Cerebellar cortex (tissue), 1 donor: Measurements from ENCODE around the gene PPP1R3D.

Source experiments
- DNase-seq: peaks from one replicate; pipeline ENCODE4 v3.0.0-alpha.2; 2015; ENCODE audit warnings: low spot score

PPP1R3D gene

DNA sequence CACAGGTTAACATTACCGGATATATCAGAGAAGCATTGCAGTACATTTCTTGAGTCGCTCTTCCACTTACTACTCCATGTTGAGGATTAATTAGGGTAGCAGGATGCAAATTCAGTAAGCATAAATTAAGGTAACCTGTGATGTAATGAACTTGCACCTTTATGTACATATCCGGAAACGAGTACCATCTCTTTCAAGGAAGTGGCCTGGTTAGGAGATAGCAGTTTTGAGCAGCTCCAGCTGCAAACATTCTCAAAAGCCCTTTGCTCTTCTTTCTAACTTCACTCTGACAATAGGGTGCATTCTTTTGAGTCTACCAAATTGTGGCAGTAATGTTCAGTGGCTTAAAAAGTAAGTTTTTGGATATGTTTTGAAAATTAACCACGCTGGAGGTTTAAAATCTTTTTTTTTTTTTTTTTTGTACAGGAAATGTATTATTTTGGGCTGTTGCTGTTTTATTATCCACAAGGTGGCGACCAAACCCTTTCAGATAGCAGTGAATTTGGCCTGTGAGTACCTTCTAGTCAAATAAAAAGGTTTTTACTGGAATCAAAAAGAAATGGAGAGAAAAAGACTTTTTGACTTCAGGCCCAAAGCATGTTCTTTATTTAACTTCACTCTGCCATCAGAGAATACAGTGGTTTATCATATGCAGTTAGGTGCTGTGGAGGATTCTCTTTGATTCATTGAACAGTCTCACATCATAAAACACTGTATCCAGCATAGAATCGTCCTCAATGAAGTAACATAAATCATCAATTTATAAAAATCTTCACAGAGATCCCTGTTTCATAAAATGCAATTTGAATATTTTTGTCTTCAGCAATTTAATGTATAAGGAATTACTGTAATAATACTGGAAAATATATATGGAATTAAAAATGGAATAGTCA, 9.0 kb upstream of the PPP1R3D start:
- DNase-seq, result peak; percentile 67

DNA sequence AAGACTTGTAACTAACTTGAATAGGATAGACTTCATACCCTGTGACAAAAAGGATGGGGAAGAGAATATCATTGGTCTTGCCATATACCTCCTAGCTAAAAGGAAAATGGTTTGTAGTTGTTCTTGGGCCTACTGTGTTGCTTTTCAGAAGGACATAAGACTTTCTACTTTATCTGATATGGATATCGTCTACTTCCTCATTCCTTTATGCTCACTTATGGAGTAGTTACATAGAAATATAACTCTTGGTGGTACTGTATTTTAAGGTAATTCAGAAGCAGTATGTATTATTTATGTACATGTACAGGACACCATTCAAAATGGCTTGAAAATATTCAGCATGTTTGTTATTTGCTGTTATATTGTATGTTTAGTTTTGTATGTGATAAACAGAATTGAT, 8.1 kb upstream of the PPP1R3D start:
- DNase-seq, result no peak

DNA sequence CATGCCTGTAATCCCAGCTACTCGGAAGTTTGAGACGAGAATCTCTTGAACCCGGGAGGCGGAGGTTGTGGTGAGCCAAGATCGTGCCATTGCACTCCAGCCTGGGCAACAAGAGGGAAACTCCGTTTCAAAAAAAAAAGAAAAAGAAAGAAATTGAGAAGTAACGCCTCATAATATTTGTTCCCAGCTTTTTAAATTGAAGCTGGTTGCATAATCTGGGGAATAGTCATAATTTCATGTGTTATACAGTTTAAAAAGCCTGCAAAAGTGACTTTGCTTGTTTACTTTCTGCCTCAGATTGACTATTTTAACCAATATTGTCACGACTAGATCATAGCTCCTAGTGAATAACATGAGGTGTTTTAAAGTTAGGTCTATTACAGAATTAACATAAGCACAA, 7.3 kb upstream of the PPP1R3D start:
- DNase-seq, result no peak

DNA sequence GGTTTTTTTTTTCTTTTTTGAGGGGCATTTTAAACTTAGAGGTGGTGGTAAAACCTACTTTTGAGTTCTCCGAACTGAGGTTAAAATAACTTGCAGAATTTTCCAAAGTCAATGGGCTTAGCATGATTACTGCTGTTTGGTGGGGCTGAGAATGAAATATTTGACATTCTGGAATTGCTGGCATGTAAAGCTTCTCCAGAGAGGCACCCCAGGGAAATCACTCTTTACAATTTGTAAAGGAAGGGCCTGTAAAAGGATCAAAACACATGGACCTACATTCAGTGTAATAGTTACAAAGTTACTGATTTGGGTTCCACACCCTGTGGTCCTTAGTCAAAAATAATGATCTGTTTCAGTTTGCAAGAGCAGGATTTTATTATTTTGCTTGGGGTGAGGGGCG, 5.6 kb upstream of the PPP1R3D start:
- DNase-seq, result no peak

DNA sequence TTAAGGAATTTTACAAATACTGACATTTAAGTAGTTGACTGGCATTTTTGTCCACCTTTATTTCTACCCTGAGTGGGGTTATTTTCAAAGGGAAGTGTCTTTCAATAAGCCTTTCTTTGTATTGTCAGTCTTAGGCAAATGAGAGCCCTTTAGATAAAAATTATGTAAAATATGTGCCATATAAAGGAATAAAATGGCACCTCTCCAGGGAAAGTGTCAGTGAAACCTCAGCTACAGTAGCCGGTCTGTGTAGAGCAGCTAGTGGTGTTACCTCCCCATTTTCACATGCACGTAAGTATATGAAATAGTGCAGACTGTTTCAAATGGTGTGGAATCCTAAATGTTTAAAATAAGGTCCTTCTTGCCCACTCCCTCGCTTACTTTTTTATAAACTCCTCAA, 5.1 kb upstream of the PPP1R3D start:
- DNase-seq, result no peak

DNA sequence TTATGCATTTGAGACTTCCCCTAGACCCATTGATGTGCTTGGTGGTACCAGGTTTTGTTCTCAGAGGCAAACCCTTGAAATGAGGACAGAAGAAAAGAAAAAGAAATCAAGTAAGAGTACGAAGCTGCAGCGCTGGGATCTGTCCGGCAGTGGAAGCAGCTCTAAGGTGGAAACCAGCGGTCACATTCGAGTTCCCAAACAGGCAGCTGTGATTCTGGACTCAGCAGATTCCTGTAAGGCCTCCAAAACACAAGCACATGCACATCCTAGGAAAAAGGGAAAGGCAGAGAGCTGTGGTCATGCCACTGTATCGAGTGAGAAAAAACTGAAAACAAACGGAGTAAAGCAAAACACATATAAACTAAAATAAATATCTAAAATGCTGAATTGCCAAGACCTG, 4.6 kb upstream of the PPP1R3D start:
- DNase-seq, result no peak

DNA sequence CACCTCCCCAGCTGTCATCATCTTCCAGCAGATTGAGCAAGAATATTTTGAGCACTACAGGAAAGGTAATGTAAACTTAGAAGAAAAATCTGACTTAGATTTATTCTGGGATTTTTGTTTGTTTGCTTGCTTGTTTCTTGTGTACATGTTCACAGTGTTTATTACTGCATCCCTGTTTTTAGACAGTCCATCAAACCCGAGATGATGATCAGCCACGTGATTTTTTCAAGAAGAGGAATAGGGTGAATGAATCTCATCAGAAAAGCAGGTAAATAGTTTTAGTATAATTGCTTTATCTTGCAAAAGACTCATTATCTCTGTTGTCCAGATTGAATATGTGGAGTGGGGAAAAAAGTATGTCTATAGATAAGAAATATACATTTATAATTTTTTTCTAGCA, 2.1 kb upstream of the PPP1R3D start:
- no peak for DNase-seq

DNA sequence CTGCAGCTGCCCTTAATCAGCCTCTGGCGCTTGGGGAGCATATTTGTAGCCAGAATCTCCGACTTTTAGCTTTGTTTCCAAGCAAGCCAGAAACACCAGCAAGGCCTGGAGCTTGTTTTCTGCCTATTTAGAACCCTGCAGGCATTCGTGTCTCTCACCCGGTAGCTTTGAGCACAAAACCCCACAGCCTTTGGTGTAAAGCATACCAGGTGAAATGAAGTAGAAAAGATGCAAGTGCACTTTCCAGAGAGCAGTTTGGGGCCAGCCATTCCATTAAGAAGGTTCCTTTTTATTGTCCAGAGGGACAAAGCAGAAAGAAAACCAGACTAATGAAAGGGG, 820 bp upstream of the PPP1R3D start:
- DNase-seq, result no peak

DNA sequence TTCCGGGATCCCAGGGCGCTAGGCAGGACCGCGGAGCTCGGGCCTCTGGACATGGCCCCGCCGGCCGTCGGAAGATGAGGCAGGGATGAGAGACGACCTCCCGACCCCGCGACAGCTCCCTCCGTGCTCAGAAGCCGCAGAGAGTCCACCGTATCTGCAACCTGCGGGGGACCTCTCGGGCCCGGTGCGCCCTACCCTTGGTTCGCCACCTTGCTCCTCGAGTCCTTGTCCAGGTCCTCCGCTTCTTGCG, 301 bp downstream of the PPP1R3D start:
- DNase-seq, result no peak

DNA sequence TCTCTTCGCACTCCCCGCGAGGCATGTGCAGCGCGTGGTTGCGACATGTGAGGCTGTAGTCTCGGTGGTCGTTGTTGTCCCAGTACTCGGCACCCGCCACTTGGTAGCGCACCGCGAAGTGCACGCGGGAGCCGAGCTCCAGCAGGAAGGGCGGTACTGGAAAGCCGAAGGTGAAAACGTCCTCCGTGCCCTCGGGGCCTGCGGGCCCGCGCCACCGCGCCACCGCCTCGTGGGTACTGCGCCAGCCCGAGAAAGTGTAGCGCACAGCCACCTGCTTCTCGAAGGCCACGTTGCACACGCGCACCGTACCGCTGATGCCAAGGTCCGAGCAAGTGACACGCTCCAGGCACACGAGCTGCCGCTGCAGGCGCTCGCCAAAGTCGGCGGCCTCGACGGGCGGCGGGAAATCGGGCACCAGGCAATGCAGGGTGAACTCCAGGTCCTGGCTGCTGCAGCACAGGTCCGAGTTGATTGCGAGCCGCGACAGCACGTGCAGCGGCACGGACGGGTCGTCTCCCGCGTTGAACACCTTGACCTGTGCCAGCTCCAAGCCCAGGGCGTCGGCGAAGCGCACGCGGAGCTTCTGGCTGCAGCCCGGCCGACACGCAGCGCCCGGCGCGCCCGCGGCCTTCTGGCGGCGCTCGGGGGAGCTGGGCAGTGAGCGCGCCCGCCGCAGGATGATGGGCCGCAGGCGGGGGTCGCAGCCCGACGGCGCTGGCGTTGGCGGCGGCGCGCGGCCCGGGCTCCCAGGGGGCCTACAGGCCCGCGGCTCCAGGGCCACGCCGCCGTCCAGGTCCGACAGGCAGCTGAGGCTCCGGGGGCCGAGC, 840 bp downstream of the PPP1R3D start:
- DNase-seq, result no peak

DNA sequence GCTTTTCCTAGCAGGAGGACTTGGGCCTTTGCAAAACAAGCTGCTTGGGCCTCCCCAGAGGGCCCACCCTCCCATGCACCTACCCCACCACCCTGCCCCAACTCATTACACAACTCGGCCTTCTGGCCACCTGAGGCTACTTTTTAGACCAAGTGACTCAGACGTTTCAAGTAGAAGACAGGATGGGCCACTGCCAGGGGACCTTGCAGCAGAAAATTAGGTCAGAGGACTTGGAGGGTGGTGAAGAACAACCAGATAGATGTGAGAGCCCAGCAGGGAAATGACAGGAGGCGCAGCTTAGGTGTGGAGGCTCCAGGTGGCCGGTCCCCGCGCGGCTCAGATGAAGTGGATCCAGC, 1.4 kb downstream of the PPP1R3D start:
- peak; percentile 41 for DNase-seq

DNA sequence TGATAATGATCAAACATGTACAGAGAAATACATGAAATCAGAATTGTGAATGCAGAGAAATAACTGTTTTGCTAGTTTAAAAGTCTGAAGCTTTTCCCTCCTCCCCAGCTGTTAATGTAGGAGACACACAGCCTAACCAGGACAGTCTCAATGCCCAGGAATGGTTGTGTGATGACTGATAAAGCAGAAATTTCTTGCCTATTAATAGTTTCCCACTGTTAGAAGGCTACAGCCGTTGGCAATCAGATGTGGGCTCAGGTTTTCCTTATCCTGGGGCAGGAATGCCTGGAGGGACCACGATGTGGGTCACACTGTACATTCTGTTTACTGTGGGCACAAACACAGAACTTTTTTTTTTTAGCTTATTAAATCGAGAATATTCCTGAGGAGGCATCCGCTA, 1.9 kb downstream of the PPP1R3D start:
- DNase-seq, result no peak

DNA sequence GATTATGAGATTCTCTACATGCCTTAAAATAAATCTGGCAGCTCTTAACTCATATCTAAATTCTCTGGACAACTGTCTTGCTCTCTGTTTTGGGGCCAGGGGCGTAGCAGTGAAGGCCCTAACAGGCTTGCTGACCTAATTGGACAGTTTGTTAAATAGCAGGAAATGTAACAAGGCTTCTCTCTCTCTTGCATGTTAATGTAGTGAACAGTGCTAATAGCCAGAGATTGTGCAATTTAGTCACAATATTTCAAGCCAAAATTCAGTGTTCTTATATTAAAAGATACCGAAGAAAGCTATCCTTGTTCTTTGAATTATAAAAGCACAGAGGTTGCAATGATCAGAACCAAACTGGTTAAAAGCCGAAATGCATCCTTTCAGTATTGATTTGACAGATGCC, 3.0 kb downstream of the PPP1R3D start:
- no peak for DNase-seq

DNA sequence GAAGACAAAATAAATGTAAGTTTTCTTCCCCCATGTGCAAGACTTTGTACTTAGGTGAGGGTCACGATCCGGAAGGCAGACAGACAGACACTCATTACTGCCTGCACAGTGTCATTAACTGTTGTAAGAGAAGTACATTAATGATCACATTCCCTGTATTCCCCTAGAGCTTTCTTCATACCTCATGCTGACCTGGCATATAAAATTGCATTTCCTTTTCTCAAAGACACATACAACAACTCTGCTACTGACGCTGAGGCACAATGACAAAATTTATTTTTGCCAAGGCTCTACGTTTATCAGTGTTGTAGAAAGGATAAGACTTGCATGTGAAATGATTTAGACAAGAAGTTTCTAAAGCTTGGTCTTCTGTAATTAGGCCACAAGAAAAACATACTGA, 3.7 kb downstream of the PPP1R3D start:
- no peak for DNase-seq

DNA sequence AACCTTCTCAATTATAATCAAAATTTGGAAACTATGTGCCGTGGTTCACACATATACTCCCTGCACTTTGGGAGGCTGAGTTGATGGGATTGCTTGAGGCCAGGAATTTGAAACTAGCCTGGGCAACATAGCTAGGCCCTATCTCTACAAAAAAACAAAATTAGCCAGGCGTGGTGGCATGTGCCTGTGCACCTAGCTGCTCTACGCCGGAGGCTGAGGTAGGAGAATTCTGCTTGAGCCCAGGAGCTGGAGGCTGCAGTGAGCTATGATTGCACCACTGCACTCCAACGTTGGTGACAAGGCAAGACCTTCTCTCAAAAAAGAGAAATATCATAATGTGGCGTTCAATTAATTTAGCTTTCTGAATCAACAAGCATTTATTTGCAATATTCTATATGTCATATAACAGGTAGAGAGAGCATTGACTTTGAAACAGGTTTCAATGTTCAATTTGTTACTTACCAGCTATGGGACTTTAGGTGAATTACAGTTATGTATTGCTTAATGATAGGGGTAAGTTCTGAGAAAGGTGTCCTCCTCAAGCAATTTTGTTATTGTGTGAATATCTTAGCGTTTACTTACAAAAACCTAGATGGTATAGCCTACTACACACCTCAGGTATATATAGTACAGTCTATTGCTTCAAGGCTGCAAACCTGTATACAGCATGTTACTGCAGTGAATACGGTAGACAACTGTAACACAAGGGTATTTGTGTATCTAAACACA, 4.5 kb downstream of the PPP1R3D start:
- no peak for DNase-seq

DNA sequence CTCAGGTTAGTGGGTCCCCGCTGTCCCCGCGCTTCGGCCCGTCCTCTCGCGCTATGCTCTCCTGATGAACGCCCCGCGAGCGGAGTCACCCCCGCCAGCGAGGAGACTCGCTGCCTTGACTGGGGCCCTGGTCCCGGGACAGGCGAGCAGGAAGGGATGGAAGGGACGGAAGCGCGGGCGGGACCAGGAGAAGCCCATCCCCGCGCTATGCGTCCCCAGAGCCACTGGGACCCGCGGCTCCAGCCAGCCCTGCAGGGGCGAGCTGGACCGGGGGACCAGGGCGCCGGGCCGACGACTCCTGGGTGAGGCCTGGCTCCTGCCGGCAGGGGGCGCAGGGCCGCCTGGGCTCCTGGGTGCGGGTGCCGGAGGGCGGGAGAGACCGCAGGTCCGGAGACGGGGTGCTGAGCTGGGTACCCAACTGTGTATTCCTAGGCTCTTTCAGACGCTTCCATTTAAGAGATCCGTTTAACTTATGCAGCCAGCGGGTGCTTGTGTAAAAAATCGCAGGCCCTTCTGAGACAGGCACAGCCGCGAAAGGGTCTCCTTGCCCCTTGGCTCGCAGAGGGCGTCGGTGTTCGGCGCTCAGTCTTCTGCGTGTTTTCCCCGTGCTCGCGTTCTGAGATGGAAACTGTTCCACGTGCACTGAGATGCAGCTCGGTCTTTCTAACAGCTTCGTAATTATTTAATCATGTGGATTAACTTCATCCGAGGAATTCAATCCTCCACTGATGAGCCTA, 6.1 kb downstream of the PPP1R3D start:
- DNase-seq, result peak; percentile 73

DNA sequence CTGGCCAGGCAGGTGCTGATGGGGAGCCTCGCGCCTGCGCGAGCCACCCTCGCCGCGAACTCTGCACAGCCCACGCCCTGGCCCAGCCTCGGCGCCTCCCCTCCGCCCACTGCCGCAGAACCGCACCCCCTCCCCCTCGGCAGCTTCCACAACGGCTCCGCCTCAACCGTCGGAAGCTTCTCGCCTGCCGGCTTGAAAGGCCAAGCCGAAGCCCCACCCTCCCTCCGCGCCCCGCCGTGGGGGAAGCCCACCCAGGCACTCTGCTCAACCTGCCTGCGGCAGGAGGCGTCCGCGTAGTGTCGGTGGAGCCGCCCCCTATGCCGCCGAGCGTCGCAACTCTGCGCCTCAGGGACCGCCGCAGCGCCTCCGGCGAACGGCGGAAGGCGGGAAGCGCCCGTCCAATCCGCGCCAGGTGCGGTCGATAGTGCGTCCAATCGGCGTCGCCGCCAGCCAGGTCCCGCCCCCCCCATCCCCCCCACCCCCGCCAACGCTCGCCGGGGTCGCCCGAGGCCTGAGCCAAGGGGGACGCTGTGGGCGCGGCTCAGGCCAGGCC, 6.7 kb downstream of the PPP1R3D start, which contains the start of gene SYCP2:
Gene SYCP2 (minus strand): TSS at position 342 of the 553 bp plus-strand sequence. CDS start 11,224 bp downstream, outside the sequence.
- no peak for DNase-seq

DNA sequence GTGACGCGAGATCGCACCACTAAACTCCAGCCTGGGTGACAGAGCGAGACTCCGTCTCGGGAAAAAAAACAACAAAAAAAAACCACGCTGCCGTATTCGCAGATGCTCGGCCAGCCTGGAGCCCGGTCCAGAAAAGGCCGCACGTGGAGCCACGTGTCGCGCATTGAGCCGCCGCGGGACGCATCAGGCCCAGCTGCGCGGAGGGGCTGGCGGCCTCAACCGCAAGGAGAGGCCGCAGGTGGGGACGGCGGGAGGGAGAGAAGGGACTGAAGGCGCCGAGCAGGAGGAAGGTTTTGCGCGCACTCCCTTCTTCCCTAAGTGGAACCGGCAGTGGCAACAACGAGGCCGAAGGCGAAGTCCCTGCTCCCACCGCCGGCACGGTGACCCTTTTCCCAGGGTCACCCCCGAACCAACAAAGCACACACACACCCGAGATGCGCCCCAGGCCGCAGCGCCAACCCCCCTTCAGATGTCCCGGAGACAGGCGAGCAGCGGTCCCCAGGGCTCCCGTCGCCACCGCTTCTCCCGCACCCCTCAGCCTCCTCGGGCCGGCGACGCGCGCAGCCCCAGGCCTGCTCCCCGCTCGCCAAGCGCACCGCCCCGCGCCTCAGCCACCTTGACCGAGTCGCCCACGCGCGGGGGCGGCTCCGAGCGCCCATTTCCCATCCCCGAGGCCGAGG, 7.3 kb downstream of the PPP1R3D start:
- DNase-seq, result no peak

DNA sequence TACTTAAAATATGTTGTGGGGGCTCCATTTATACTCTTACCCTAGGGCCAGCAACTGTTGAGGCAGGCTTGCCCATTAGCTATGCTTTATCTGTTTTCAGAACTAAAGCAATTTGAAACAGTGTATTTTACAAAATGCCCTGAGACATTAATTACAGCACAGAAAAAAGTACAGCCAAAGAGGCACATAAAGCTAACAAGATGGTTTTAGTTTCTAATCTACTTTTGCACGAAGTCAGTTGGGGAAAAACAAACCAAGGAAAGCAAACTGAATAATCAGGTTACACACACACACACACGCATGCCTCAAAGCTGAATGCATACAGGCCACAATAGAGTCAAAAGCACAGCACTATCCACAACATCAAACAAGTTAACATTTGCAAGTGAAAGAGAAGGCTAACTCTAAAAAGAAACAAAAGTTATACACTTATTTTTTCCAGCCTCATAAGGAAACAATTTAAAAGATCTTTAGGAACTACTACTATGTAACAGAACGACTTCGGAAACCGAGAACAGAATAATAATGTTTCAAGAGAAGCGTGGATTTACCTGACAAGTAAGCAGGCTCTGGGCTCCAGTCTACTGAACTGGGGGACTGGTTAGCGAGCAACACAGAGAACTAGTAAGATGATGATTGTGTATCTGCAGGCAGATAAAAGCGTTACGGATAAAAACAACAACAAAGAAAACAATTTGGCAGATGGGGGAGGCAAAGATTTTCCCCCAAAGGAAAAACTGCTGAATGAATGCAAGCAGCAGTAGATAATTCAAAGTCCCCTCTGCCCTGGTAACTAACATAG, 8.4 kb downstream of the PPP1R3D start:
- DNase-seq, result no peak

DNA sequence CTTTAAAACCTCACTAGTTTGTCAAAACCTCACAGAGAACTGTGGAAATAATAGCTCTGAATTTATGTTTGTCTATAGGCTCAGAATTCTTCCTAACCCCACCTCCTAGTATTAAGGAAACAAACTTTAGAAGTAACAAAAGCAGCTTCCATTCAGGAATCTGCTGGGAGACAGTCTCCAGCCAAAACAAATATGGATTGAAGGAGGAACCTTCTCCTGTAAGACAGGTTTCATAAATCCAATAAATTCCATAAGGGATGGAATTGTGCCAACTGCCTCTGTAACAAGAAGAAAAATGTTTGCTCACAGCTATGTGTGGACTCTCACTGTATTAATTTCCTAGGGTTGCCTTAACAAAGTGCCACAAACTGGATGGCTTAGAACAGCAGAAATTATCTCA, 14.2 kb downstream of the PPP1R3D start:
- no peak for DNase-seq

DNA sequence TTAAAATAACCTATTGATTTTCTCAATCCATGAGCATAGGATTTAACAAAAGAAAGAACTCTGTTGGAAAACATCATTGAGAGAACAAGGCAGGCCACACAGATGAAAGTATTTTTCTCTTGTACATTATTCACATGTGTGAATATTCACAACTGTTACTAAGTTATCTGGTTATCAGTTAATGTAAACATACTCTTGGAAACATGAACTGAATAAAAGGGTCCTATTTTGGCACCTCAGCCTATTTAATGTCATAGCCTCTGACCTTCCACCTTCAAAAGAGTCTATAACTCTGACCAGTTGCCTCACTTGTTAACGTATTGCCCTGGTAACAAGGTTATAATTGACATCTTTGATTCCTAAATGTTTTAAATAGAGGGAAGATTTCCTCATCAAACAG, 14.7 kb downstream of the PPP1R3D start:
- no peak for DNase-seq
